GM06990 (cell line): ENCODE measurements around the gene SYTL2.
"Not testable (repeated sequence)": the region's sequence is repeated elsewhere in the genome, so short reads cannot be mapped to it uniquely, and the experiment has no call there.

ENCODE experiments used
- DNase-seq: peaks from one replicate; pipeline ENCODE4 v3.0.0-alpha.2; 2011; ENCODE audit not compliant: insufficient read length; ENCODE audit errors: extremely low read depth
- H3K27me3 ChIP-seq: replicated peaks from 2 replicates; pipeline ENCODE4 v1.6.0; 2011; ENCODE audit warnings: low read length; ENCODE audit not compliant: control insufficient read depth, insufficient read depth
- H3K36me3 ChIP-seq: 2 replicates; pipeline ENCODE4 v1.5.1; 2011; ENCODE audit warnings: low read length; ENCODE audit not compliant: control insufficient read depth, insufficient read depth
- H3K4me3 ChIP-seq: replicated peaks from 2 replicates; pipeline ENCODE4 v1.5.1; 2011; ENCODE audit warnings: low read depth, mild to moderate bottlenecking, control low read depth, low read length
- CTCF ChIP-seq: IDR thresholded peaks from 2 replicates; pipeline ENCODE4 v1.5.1; 2011; ENCODE audit warnings: low read length, control low read depth, mild to moderate bottlenecking, inconsistent platforms; ENCODE audit not compliant: insufficient read depth, poor library complexity, severe bottlenecking

The SYTL2 gene

GRCh38 chr11:85787168-85787567 lies 23.8 kb downstream of the SYTL2 start:
- no peak overlapping the region for H3K4me3 ChIP-seq
- no peak for TF ChIP-seq CTCF

DNA sequence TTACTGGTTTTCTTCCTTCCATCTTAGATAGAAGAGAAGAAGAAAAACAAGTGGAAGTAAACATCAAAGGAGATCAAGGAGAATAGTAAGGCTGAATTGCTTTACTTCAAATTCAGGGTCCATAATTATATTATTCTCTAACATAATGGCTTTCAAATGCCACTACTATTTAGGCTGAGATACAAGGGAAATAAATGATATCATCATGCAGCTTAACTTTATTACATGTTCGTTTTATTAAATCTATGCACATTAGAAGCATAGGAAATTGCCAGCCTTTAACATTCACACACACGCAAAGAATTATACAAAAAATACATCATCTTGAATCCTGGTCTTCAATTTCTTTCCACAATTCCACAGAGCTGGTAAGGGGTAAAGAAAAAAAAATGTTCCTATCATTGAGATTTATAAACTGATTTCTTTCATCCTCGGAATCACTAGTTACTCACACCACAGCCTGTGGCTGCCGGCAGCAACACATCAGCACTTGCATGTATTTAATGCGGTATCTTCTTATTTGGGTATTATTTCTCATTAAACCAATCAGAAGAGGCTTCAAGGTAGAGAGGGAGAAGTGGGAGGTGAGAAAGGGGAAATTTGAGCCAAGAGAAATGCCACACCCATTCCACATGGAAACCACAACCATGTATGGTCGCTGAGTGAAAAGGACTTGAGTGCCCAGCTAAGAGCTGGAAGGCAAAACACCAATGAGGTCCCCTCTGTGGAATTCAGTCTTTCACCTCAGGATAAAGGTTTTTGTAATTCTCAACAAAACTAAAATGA lies 26.3 kb downstream of the SYTL2 start:
- no peak overlapping the region for H3K4me3 ChIP-seq
- no peak for DNase-seq
- H3K36me3 ChIP-seq = no peaks in the 10 kb centered on the region
- no peak for TF ChIP-seq CTCF
- no peaks in the 10 kb centered on the region for H3K27me3 ChIP-seq

More at GRCh38 chr11:85787168-85787567, 23.8 kb downstream of the SYTL2 start:
- DNase-seq = no peak
- H3K27me3 ChIP-seq = no peaks in the 10 kb centered on the region
- no peaks in the 10 kb centered on the region for H3K36me3 ChIP-seq

DNA sequence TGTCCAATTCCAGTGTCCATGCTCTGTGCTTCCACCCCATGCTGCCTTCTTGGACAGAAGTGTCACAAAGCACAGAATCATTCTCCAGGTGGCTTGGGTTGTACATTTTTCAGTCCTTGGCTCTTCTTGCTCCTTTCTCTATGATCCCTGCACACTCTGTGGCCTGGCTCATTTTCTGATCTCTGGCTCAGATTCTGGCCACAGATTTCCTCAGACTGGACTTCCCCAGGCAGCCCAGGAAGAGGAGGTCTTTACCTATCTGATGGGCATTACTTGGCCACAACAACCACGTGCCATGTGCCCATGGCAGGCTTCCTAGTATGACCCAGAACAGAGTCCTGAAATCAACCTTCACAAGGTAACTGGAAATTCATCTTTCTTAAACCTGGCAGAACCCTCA lies 27.2 kb downstream of the SYTL2 start:
- Histone ChIP-seq H3K4me3 (no peak overlapping the region), H3K36me3 (no peaks in the 10 kb centered on the region), H3K27me3 (no peaks in the 10 kb centered on the region)
- TF ChIP-seq CTCF = no peak
- no peak for DNase-seq

GRCh38 chr11:85780780-85781517 lies 30.0 kb downstream of the SYTL2 start:
- DNase-seq, H3K36me3 ChIP-seq, H3K27me3 ChIP-seq, H3K4me3 ChIP-seq: not testable (repeated sequence)

GRCh38 chr11:85779956-85780640 lies 30.8 kb downstream of the SYTL2 start:
- H3K4me3 ChIP-seq = no peak overlapping the region
- TF ChIP-seq CTCF = no peak
- DNase-seq = no peak
- no peaks in the 10 kb centered on the region for H3K36me3 ChIP-seq
- no peaks in the 10 kb centered on the region for H3K27me3 ChIP-seq

GRCh38 chr11:85777603-85777972 lies 33.4 kb downstream of the SYTL2 start:
- H3K36me3 ChIP-seq, H3K4me3 ChIP-seq, DNase-seq, H3K27me3 ChIP-seq: not testable (repeated sequence)
